ENCODE measurements around the gene RASA2.
"Not testable (repeated sequence)": the region's sequence is repeated elsewhere in the genome, so short reads cannot be mapped to it uniquely, and the experiment has no call there.

Gene RASA2

DNA sequence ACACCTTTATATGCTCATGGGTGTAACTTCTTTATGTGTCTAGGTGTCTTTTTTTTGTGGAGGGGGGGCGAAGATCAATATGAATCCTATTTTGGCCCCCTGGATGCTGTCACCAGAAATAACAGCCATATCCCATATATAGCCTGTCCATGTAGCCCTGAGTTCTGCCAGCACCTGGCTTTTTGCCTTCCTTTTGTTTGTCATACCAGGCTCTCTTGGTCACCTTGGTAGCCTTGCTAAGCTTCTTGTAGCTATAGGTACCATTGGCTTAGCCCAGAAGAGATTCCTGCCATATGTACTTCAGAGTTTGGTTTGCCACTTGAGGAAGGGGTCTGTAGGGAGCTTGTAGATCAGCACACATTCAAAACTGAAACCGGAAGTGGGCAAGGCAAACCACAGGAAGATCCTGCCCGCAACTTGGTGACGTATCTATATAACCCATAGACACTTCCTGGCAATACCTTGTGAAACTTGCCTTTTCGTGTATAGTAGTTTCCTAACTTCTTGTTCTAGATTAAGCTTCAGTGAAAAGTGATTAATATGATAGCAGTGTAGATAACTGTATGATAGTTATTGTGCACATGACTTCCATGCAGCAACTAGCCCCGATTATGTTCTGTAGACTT is 11.9 kb downstream of the RASA2 start:
- no peak for DNase-seq

- no peak for DNase-seq
These were observed 12.5 kb downstream of the RASA2 start for GRCh38 chr3:141499284-141499683.

- no peak for DNase-seq
These were observed 13.1 kb downstream of the RASA2 start for GRCh38 chr3:141499965-141500364.

- no peak for DNase-seq
These were observed 13.6 kb downstream of the RASA2 start for GRCh38 chr3:141500397-141500796.

DNA sequence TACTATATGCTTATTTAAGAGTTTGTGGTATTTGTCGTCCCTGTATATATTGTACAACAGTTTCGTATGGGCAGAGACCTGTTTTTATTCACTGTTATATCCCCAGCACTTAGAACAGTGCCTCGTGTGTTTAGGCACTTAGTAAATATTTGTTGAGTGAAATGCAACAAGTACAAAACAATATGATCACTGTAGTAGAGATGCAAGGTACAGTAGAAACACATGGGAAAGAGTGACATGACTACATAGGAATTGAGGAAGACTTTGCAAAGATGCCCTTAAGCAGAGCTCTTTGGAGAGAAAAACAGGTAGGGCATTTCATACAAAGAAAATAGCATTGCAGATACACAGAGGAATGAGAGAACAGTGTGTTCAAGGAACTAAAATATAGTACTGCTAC is 18.3 kb downstream of the RASA2 start:
- no peak for DNase-seq

GRCh38 chr3:141506071-141506470 is 19.2 kb downstream of the RASA2 start:
- no peak for DNase-seq

GRCh38 chr3:141507392-141508066 is 20.7 kb downstream of the RASA2 start:
- no peak for DNase-seq

- DNase-seq: no peak
These were observed 21.2 kb downstream of the RASA2 start for GRCh38 chr3:141508067-141508436.

GRCh38 chr3:141511361-141511760 is 24.5 kb downstream of the RASA2 start:
- no peak for DNase-seq

- no peak for DNase-seq
These were observed 27.6 kb downstream of the RASA2 start for GRCh38 chr3:141514382-141514781.

GRCh38 chr3:141519587-141519986 is 32.8 kb downstream of the RASA2 start:
- DNase-seq: no peak

DNA sequence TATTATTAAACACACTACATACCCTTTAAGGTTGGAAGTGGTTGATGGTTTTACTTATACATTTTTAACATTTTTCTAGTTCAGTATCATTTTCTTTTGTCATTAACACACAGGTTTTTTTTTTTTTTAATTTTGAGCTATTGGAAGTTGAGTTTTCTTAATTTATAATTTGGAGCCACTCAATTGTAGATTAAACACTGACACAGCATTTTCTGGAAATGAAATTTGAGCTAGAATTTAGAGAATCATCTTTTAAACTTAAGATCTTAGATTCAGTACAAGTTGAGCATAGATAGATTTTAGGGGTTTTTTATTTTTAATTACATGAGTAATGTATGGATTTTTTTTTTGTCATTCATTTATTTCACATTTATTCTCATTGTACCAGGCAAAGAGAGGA is 35.0 kb downstream of the RASA2 start:
- DNase-seq: no peak

- no peak for DNase-seq
These were observed 37.0 kb downstream of the RASA2 start for GRCh38 chr3:141523615-141524375.

GRCh38 chr3:141524988-141525387 is 38.2 kb downstream of the RASA2 start:
- DNase-seq: no peak

DNA sequence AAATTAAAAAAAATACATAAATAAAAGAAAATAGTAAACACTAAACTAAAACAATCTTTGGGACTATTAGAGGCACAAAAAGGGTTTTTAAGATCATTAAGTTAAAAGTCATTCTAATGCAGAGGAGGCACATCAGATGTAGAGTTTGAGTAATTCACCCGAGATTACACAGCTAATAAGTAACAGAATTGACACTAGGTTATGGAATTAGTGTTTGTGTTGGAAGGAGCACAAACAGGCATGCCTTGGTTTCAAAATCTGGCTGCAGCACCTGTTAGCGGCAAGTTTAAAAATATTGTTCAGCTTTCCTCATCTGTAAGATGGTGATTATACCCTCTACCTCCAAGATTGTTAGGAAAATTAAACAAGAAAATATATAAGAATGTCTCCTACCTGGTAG is 39.0 kb downstream of the RASA2 start:
- no peak for DNase-seq

- no peak for DNase-seq
These were observed 39.9 kb downstream of the RASA2 start for GRCh38 chr3:141526709-141527108.

DNA sequence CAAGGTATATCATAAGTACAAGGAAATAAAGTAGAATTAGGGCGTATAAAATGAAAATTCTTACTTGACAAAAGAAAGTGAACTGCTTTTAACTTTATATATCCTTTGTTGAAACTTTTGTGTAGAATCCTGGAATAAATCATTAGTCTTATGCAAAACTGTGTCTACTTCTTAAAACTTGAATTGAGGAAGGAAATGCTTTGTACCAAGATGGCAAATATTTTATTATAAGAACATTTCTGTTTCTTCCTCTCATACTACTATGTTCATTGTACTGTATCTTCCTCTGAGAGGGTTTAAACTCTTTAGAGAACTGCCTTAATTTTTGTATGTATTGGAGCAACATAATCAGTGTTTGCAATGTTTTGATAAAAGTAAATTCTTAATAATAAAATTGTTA is 42.0 kb downstream of the RASA2 start:
- no peak for DNase-seq

- no peak for DNase-seq
These were observed 42.4 kb downstream of the RASA2 start for GRCh38 chr3:141529256-141529655.

DNA sequence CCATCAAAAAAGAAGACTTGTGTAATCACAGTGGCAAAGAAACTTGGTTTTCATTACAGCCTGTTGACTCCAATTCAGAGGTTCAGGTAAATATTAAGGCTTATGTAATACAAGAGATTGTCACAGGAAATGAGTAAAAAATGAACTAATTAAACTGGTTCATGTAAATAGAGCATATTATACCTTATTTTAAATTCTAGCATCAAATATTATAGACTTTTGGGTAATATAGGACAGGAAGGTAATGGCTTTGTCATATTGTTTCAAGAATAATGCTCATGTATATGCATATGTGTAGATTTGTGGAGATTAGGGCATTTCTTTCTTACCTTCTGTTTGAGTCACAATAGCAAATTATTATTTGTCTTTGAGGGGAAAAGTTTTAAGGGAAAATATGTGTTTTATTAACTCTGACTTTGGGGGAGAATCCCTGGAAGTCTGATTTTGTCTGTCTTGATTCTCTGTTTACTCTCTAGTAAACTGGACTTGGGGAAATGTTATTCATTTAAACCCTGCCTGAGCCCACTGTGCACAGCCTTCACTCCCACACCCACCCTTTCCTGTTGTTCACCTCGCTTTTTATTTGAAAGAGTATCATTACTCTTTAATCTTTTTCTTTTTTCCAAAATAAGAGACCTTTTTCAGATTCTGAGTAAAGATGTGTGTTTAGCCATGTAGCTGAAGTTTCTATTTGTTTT is 43.0 kb downstream of the RASA2 start:
- DNase-seq: no peak

DNA sequence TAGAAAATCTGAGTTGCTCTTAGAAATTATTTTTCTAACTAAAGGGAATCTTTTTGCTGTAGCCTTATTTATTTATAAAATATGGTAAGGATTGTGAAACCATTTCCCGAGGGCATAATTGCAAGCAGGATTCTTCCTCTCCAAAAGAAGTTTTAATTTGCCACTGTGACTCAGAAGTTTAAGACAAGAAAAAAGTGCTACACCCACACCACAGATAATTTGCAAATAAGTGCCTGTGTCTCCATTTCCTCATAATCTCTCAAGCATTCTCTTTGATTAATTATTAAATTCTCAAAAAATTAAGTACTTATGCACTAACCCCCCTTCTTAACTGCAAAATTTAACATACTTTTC is 43.6 kb downstream of the RASA2 start:
- DNase-seq: no peak

DNA sequence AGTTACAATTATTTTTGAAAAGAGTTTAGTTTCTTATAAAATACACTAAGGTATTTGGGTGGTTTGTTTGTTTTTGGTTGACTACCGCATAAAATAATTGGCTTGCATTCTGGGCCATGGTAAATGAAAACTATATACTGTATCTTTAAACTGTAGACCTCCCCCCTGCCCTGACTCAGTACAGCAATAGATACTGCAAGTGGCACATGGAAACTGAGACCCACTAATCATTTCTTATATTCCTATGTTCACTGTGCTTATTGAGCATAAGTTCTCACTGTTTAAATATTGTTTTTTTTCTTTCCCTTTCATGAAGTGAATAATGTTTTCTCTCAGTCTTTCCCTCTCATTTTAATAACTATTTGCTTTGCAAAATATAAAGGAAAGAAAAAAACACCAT is 45.8 kb downstream of the RASA2 start:
- DNase-seq: no peak

DNA sequence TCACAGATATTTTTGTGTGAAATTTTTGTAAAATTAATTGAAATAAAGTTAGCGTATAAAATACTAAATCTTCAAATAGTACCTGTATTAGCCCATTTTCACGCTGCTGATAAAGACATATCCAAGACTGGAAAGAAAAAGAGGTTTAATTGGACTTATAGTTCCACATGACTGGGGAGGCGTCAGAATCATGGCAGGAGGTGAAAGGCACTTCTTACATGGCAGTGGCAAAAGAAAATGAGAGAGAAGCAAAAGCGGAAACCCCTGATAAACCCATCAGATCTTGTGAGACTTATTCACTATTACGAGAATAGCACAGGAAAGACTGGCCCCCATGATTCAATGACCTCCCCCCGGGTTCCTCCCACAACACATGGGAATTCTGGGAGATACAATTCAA is 49.2 kb downstream of the RASA2 start:
- not testable (repeated sequence) for DNase-seq

DNA sequence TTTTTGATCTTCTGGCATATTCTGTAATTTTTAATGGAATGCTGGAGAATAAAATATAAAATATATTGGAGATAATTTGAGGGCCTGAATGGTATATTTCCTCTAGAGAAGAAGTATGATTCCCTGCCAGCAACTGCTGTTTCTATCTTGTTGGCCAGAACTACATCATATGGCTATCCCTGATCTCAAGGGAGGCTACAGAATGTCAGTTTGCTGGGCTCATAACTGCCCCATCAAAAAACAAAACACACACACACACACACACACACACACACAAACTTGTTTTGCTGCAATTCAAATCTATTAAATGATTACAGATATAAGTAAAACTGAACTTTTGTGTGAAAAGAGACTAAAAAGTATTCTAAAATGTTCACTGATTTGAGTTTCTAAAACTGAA is 51.0 kb downstream of the RASA2 start:
- no peak for DNase-seq
